Spleen (tissue), 11 donors: Measurements from ENCODE around the gene HMCN2. TPM values are rescaled to one million over a fixed set of nuclear protein-coding genes. Genes with fewer than 3 reads are reported as not detected.

Experiments
- DNase-seq: peaks from one replicate; pipeline ENCODE4 v3.0.0-alpha.2; 2020
- H3K27ac ChIP-seq, 8 donors: fragments of 200-600 bp; sonication (generic) in 7 of 8; 1 replicate in 4 of 8; 2 replicates in 4 of 8; pipeline versions ENCODE4 v1.5.0 to v1.8.0; 2016 to 2021; ENCODE audit warnings: inconsistent platforms in 4 of 8, mild to moderate bottlenecking in 4 of 8, moderate library complexity in 1 of 8
- H3K27me3 ChIP-seq, 7 donors: fragments of 200-600 bp; sonication (generic) in 6 of 7; replicated peaks in 1 of 7; 1 replicate in 4 of 7; 2 replicates in 3 of 7; pipeline versions ENCODE4 v1.5.0 to v1.8.0; 2016 to 2021; ENCODE audit warnings: inconsistent platforms in 3 of 7, mild to moderate bottlenecking in 1 of 7
- H3K36me3 ChIP-seq, 6 donors: fragments of 200-600 bp; sonication (generic) in 5 of 6; 1 replicate in 4 of 6; 2 replicates in 2 of 6; pipeline versions ENCODE4 v1.5.0 to v1.8.0; 2016 to 2021; ENCODE audit warnings: inconsistent platforms in 2 of 6
- H3K4me1 ChIP-seq, 6 donors: fragments of 200-600 bp; sonication (generic) in 5 of 6; 1 replicate in 3 of 6; 2 replicates in 3 of 6; pipeline versions ENCODE4 v1.5.0 to v1.8.0; 2016 to 2021; ENCODE audit warnings: inconsistent platforms in 3 of 6
- H3K4me3 ChIP-seq, 8 donors: fragments of 200-600 bp; sonication (generic) in 7 of 8; 1 replicate in 4 of 8; 2 replicates in 4 of 8; pipeline versions ENCODE4 v1.5.0 to v1.8.0; 2016 to 2021; ENCODE audit warnings: inconsistent platforms in 4 of 8, mild to moderate bottlenecking in 4 of 8, moderate library complexity in 2 of 8
- H3K9me3 ChIP-seq, 8 donors: fragments of 200-600 bp; sonication (generic) in 7 of 8; 1 replicate in 4 of 8; 2 replicates in 4 of 8; pipeline versions ENCODE4 v1.5.0 to v1.8.0; 2016 to 2021; ENCODE audit warnings: inconsistent platforms in 4 of 8
- CTCF ChIP-seq, 11 experiments: fragments of 200-600 bp in 7 of 11; fragments of 450-650 bp in 4 of 11; sonication (generic) in 4 of 11; IDR thresholded peaks in 8 of 11; conservative IDR thresholded peaks in 3 of 11; 1 replicate in 7 of 11; 2 replicates in 4 of 11; pipeline versions ENCODE4 v1.4.0 to v1.8.0; 2016 to 2021; ENCODE audit warnings: antibody characterized with exemption in 11 of 11, inconsistent platforms in 4 of 11, mild to moderate bottlenecking in 1 of 11
- POLR2A ChIP-seq, 3 donors: fragments of 450-650 bp; IDR thresholded peaks; one replicate each; pipeline ENCODE4 v1.5.1; 2017; ENCODE audit warnings: antibody characterized with exemption in 3 of 3, mild to moderate bottlenecking in 1 of 3
- POLR2AphosphoS5 ChIP-seq, 3 donors: sonication (generic); formaldehyde crosslinking; IDR thresholded peaks; one replicate each; pipeline ENCODE4 v1.5.1; 2017; ENCODE audit warnings: antibody characterized with exemption in 3 of 3
- WGBS, 5 donors: extraction: QIAGEN DNeasy Blood & Tissue Kit in 3 of 5; methylation state at CpG; one replicate each; pipeline versions ENCODE4 v1.1.5 to v1.1.7; 2013 to 2018; 5-methylcytosine and 5-hydroxymethylcytosine counted together
- intact Hi-C: fragments of 100-400 bp; cut with DNase I; formaldehyde crosslinking; loops from one replicate; pipeline ENCODE4 v1.15.0; 2023; ENCODE audit warnings: low total_unique reads
- polyA plus RNA-seq, 3 donors: library from polyadenylated mRNA; stranded (reverse); fragments of 200-250 nt; gene quantifications; one replicate each; pipeline ENCODE4 v1.2.1, GENCODE V29; 2013
- total RNA-seq, 7 donors: library from RNA; depleted of rRNA in 3 of 7; stranded (reverse); fragments of >200 nt in 3 of 7; fragmentation: NEBNext Ultra II Directional in 4 of 7; extraction: Animal tissue kit (Norgen Biotek cat#: 25700) in 4 of 7; gene quantifications; one replicate each; pipeline versions ENCODE4 v1.1.0 to v1.2.1, GENCODE V29; 2016 to 2021
- donor health status: healthy with polysubstance abuse.
- donor health status: DM: no; HTN: no; CAD: no; lungs with moderate emphysema.
- donor health status: DM: no; HTN: no; CAD: no.
- donor health status: Bipolar disorder and iron deficiency.
- donor health status: healthy.
- donor health status: DM: no; HTN: no; CAD: no.
- donor health status: DM: yes; HTN: yes; CAD: no.

The HMCN2 gene
- total and polyA plus RNA-seq, 10 donors: 0.09 to 1.9 (median 0.73) TPM

GRCh38 chr9:130466537-130467217, 201.1 kb downstream of the HMCN2 start:
- DNase-seq: no peak
- intact Hi-C loops: no loop called here
- 57 to 80% (median 60%) methylated on average over 10 to 20 of the region's 20 CpGs for WGBS, 5 donors

DNA sequence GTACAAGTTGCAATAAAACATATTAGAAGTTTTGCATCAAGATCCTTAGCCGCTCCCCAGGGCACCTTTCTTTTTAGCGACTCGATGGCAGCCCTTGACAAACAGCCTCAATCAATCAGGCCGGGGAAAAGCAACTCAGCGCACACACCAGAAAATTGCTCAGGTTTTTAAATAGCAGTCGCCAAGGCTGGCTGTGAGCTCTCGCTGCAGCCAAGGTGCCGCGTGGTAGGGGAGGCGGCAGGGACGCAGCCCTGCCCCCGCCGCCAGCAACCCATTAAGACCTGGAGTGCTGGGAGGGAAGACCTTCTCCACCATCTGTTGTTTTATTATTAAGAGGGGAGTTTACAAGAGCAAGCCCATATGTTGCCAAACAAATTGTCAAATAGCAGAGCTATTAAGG, 201.8 kb downstream of the HMCN2 start:
- no peak overlapping the region for H3K4me3 ChIP-seq
- no peaks in the 10 kb centered on the region for H3K9me3 ChIP-seq
- WGBS, 5 donors: 11 to 29% (median 24%) methylated on average over 13 of the region's 13 CpGs
- H3K4me1 ChIP-seq: no peaks in the 10 kb centered on the region
- intact Hi-C loops: no loop called here
- H3K27ac ChIP-seq: no peak overlapping the region
- H3K36me3 ChIP-seq: peaks cover 0 to 42% (median 0%) of the 10 kb centered on the region in 6 donors
- H3K27me3 ChIP-seq: peaks cover 0 to 95% (median 9%) of the 10 kb centered on the region in 7 donors
- no peak for DNase-seq
- TF ChIP-seq POLR2A (IDR thresholded peaks at IDR 0.05): no peak
- no peak for TF ChIP-seq CTCF (IDR thresholded peaks at IDR 0.05 in 8 of 11, conservative IDR thresholded peaks at IDR 0.05 in 3 of 11)
- no peak for TF ChIP-seq POLR2AphosphoS5 (IDR thresholded peaks at IDR 0.05)

More at GRCh38 chr9:130466537-130467217, 201.1 kb downstream of the HMCN2 start:
- Histone ChIP-seq H3K27ac (no peak overlapping the region), H3K4me1 (no peaks in the 10 kb centered on the region), H3K9me3 (no peaks in the 10 kb centered on the region), H3K36me3 (peaks cover 0 to 42% (median 0%) of the 10 kb centered on the region in 6 donors), H3K27me3 (peaks cover 0 to 95% (median 6%) of the 10 kb centered on the region in 7 donors), H3K4me3 (no peak overlapping the region)
- no peak for TF ChIP-seq POLR2AphosphoS5 (IDR thresholded peaks at IDR 0.05)
- no peak for TF ChIP-seq CTCF (IDR thresholded peaks at IDR 0.05 in 8 of 11, conservative IDR thresholded peaks at IDR 0.05 in 3 of 11)
- TF ChIP-seq POLR2A (IDR thresholded peaks at IDR 0.05): no peak

- intact Hi-C loops: no loop called here
- 35 to 52% (median 42%) methylated on average over 4 of the region's 4 CpGs for WGBS, 5 donors
- peaks cover 0 to 41% (median 0%) of the 10 kb centered on the region in 6 donors for H3K36me3 ChIP-seq
- no peak overlapping the region for H3K27ac ChIP-seq
- H3K9me3 ChIP-seq: no peaks in the 10 kb centered on the region
- peaks cover 0 to 95% (median 17%) of the 10 kb centered on the region in 7 donors for H3K27me3 ChIP-seq
- H3K4me3 ChIP-seq: no peak overlapping the region
- H3K4me1 ChIP-seq: no peaks in the 10 kb centered on the region
- no peak for DNase-seq
- TF ChIP-seq CTCF (IDR thresholded peaks at IDR 0.05 in 8 of 11, conservative IDR thresholded peaks at IDR 0.05 in 3 of 11): no peak
- TF ChIP-seq POLR2AphosphoS5 (IDR thresholded peaks at IDR 0.05): no peak
- TF ChIP-seq POLR2A (IDR thresholded peaks at IDR 0.05): no peak
Observed at GRCh38 chr9:130468566-130468965, 203.0 kb downstream of the HMCN2 start.

DNA sequence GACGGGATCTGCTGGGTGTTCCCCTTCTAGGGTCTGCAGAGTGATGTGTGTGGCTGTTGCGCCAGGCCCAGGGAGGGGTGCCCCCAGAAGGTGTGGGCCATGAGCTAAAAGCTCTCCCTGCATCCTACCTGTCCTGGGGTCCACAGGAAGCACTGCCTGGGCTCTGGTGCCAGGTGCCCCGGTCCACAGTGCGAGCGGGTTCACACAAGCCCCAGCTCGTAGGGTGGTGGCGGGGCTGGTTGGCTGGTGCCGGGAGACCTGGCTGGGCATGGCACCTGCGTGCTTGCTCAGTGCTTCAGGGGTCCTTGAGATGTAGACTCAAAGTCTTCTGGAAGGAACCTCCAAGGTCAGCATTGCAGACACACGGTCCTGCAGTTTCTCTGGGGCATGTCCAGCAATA, 204.7 kb downstream of the HMCN2 start:
- intact Hi-C loops: no loop called here
- H3K4me1 ChIP-seq: no peaks in the 10 kb centered on the region
- H3K36me3 ChIP-seq: peaks cover 0 to 31% (median 0%) of the 10 kb centered on the region in 6 donors

More for the DNA sequence above, 204.7 kb downstream of the HMCN2 start:
- Histone ChIP-seq H3K9me3 (no peaks in the 10 kb centered on the region), H3K27me3 (peaks cover 0 to 97% (median 17%) of the 10 kb centered on the region in 7 donors), H3K27ac (no peak overlapping the region), H3K4me3 (no peak overlapping the region)
- DNase-seq: no peak
- WGBS, 5 donors: 82 to 100% (median 90%) methylated on average over 1 to 10 of the region's 10 CpGs
- no peak for TF ChIP-seq POLR2AphosphoS5 (IDR thresholded peaks at IDR 0.05)
- no peak for TF ChIP-seq CTCF (IDR thresholded peaks at IDR 0.05 in 8 of 11, conservative IDR thresholded peaks at IDR 0.05 in 3 of 11)
- no peak for TF ChIP-seq POLR2A (IDR thresholded peaks at IDR 0.05)
